GM19240 (cell line): ENCODE data around the gene AGRN.
"Not testable (repeated sequence)": the region's sequence is repeated elsewhere in the genome, so short reads cannot be mapped to it uniquely, and the experiment has no call there.

Experiments used
- DNase-seq: peaks from one replicate; pipeline ENCODE4 v3.0.0; 2011; ENCODE audit warnings: low spot score; ENCODE audit not compliant: insufficient read length

The AGRN gene

DNA sequence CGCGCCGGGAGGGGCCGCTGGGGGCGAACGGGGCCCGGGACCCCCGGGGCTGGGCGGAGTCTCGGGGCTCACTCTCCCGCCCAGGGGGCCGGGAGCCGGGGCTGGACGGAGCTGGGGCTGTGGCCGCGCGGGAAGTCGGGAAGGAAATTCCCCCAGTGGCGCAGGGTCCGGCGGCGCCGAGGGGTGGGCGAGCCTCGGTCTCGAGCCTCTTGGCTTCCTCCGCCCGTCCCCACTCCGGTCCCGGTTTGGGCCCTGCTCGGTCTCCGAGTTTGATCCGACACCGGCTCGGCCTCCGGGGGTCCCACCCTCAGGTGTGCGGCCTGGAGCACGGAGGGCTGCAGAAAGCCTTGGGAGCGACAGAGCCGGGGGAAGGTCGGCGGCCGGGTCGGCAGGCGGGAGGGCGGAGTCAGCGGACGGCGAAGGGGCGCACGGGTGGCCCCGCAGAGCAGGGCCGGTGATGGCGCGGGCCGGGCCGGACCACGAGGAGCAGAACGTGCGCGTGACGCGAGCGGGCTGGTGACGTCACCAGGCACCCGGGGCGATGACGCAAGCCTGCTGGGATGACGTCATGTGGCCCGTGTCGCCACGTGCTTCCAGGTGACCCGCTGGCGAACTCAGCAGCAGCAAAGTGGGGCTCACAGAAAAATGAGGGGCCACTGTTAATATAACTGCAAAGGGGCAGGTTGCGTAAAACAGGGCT is 19.4 kb upstream of the AGRN start:
- DNase-seq: peak; percentile 62

DNA sequence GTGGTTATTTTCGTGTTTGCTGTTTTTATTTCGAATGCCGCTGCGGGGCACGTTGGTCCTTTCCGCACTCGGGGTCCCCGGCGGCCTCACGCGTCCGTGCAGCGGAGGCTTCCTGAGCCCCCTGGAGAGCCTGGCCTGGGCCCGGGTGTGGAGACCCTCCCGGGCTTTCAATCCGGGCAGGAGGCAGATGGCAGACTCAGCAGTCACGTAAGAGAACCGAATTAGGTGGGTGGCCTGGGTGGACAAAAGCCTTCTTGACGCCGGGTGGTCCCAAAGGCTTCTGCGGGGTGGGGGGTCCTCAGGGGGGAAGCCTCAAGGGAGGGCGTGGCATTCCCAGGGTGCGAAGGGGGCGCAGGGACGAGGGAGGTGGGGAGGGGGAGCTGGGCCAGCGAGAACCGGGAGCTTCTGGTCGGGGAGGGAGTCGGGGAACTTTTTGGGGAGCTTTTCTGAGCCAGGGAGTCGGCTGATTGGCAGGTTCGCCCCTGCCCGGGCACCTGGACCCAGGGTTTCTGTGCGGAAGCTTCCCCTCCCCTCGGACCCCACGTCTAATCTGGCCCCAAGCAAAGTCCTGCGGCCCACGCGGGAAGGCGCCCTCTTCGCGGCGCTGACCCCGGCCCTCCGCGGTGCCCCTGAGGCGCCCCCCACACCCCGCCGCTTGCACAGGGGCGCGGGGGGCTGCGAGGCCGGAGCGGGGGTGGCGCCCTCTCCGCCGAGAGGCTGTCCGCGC is 18.7 kb upstream of the AGRN start:
- no peak for DNase-seq

DNA sequence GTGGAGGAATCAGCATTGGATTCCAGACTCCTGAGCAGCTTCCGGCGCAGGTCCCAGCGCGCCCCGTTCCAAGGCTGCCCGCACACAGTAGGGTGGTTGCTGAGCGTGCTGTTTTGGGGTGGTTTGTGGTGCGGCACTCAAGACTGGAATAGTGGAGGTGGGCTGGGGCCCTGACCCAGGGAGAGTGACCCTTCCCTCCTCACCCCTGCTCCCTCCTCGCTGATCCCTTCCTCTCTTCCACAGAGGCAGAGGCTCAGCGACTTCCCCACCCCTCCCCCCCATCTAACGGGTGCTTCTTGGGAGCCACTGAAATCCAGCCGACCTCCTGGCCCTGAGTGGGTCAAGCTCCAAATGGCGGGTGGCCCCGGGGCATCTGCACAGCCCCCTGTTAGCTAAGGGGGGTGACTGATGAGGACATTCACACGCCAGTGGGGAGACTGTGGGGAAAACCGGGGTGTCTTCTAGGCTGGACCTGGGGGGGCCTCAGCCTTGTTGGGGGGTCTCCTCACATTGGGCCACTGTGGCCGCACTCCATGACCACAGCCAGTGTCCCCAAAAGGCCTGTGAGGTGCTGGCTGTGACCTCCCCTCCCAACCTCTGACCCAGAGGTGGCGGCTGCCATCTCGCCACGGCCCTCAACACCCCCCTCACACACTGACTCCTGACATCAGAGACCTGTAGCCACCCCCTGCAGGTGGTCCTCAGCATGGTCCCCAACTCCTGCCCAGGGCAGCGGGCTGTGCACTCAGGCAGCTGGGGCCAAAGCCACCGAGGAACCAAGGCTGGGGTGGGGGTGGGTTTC is 16.1 kb upstream of the AGRN start:
- DNase-seq: no peak

DNA sequence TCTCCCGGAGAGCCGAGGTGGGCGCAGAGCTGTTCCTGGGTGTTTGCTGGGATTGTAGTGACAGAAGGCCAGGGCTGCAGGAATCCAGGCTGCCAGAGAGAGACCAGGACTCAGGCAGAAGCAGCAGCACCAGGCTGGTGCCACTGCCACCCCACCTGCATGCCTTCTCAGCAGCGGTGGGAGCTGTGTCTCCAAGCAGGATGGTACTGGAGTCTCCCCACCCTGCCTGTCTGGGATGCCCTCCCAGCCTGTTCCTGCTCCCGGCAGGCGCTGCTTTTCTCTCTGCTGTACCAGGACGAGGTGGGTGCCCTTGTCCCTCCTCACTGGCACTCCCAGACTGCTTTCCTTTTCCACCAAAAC is 15.5 kb upstream of the AGRN start:
- no peak for DNase-seq

DNA sequence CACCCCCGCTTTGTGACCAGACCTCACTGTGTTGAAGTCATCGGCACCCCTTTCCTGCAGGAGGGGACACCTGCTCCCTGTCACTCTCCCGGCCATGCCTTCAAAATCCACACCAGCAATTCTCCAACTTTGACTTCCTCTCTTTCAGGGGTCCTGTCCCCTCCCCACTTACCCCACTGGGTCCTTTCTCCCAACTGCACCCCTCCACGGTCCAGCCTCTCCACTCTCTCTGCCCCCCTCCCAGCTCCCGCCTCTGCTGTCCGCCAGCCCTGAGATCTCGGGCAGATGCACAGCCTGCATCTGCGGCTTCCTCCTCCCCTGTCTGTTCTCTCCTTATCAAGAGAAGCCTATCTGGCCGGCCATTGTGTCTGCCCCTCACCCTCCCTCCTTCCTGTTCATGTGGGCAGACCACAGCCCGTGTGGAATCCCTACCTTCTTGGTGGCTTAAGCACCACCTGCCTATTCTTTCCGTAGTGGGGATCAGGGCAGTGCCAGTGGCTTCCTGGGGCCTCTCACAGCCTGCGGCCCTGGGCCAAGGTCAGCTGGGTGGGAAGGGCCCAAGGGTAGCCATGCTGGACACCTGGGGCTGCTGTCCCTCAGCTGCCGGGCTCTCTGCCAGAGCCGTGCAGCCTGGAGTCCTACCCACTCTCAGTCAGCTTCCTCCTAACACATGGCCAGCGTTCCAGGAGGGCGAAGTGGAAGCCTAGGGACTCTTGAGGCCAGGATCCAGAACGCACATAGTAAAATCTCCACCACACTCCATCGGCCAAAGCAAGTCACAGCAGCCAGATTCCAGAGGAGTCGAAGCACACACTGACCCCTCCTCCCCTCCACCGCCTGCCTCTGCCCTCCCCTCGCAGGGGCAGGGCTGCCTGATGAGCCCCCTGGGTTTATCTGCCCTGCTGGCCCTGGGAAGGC is 14.9 kb upstream of the AGRN start:
- DNase-seq: no peak

DNA sequence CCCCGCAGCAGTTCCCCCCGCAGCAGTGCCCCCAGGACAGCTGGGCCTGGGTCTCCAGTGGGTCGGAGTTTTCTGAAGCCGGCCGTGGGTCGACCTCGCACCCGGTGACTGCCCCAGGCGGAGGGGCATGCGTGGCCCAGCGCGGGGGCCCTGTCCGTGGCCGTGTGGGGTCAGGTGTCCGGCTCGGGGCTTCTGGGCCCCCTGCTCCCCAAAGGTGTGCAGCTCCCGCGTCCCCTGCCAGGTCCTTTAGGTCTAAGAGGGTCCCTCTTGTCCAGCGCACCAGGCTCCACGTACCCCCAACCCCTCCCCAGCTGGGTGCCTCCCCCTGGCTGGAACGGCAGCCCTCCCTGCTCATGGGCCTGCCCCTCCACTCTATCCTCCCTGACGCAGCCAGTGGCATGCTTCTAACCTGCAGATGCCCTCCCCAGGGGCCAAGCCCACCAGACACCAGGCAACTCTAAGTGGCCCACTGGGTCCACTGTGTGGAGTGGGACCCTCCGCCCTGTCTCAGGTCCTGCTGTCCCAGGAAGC is 14.1 kb upstream of the AGRN start:
- no peak for DNase-seq

DNA sequence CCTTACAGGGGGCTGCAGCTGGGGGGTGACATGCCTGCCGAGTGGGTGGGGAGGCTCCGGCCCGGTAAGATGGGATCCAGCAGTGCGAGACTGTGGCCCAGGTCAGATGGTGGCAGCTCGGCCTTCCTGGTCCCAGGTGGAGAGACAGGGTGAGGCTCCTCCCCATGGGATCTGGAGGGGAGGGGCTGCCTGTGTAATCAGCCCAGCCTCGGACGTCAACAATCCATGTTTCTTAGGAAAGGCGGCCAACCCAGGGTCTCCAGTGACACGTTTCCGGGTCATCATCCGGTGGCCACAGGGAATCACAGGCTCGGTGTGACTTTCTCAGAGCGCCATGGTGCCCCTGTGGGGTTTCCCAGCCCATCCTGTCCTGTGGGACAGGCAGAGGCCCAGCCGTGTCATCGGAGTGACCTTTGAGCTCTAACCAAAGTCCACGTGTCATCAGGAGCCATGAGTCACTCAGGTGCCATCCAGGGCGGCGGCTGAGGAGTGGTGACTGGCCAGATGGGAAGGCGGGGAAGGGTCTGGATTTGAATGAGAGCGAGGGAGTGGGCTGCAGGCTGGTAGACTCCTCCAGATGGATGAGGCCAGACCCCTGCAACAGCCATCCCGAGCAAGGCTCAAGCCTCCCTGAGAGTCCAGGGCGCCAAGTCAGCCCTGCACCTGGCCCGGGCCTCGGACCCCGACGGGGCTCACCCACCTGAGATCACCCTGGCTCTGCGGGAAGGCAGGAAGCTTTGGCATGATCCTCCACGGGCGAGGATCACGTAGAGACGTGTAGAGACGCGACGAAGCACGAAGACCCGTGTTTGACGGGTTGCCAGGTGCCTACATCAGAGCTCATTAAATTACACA is 13.4 kb upstream of the AGRN start:
- no peak for DNase-seq

DNA sequence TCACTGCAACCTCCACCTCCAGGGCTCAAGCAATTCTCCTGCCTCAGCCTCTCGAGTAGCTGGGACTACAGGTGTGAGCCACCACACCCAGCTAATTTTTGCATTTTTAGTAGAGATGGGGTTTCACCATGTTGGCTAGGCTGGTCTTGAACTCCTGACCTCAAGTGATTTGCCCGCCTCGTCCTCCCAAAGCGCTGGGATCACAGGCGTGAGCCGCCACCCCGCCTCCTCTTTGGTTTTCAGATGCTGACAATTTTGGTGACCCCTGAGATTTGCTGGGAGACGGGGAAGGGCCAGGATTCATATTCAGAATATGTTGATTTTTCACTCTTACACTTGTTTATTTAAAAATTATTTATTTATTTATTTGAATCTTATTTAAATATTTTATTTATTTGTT is 9.8 kb upstream of the AGRN start:
- DNase-seq: not testable (repeated sequence)

DNA sequence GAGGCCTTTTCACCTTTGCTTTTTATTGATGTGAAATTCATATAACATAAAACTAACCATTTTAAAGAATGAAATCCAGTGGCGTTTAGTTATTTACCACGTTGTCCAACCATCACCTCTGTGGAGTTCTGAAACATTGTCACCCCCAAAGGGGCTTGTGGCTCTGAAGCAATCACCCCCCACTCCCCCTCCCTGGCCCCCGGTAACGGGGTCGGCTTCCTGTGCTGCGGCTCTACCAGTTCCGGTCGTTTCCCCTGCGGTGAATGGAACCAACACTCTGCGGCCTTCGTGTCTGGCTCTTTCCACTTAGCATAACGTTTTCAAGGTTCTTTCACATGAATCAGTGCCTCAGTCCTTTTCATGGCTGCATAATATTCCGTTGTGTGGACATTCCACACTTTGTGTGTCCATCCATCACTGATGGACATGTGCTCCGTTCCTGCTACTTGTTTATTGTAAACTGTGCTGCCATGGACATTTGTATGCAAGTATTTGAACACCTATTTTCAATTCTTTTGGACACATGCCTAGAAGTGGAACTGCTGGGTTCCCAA is 8.4 kb upstream of the AGRN start:
- DNase-seq: no peak

DNA sequence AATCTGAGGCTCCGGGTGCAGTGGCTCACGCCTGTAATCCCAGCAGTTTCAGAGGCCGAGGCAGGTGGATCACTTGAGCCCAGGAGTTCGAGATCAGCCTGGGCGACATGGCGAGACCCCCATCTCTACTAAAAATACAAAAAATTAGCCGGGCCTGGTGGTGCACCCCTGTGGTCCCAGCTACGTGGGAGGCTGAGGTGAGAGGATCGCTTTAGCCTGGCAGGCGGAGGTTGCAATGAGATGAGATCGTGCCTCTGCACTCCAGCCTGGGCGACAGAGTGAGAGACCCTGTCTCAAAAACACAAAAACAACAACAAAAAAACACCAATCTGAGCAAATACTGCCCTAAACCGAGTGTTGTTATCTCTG is 7.2 kb upstream of the AGRN start:
- not testable (repeated sequence) for DNase-seq

DNA sequence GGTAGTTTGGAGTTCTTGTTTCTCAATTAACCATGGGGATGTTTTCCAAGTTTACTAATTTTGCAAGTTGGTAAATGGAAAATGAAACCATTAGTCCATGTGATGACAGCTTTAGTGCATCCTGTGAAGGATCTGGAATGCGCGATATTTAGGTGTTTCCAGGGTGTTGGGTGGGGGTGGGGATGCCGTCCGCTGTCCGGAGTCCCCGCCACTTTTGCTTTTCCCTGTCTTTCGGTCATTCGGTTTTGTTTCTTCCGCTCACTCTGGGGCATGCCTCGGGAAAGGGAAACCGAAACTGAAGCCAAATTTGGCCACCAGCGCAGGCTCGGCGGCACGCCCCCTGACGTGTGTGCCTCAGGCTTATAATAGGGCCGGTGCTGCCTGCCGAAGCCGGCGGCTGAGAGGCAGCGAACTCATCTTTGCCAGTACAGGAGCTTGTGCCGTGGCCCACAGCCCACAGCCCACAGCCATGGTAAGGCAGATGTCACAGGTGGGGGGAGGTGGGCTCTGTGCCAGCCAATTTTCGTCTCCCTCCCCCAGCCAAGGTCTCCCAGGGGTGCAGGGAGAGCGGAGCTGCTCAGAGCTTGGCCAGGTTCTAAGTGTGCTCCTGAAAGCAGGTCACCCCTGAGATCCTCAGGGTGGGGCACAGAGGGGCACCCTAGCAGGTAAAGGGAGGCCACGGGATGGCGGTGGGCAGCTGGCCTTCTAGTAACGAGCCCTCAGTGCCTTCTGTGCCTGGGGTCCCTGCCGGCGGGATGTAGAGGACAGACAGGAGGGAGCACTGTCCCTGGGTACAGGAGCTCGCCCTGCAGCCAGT is 6.6 kb upstream of the AGRN start, which contains the start of gene ISG15:
TSS of gene ISG15 (plus strand) at position 393 of the 817 bp plus-strand sequence. CDS start at position 470, 77 bp downstream.
- peak; percentile 83 for DNase-seq

DNA sequence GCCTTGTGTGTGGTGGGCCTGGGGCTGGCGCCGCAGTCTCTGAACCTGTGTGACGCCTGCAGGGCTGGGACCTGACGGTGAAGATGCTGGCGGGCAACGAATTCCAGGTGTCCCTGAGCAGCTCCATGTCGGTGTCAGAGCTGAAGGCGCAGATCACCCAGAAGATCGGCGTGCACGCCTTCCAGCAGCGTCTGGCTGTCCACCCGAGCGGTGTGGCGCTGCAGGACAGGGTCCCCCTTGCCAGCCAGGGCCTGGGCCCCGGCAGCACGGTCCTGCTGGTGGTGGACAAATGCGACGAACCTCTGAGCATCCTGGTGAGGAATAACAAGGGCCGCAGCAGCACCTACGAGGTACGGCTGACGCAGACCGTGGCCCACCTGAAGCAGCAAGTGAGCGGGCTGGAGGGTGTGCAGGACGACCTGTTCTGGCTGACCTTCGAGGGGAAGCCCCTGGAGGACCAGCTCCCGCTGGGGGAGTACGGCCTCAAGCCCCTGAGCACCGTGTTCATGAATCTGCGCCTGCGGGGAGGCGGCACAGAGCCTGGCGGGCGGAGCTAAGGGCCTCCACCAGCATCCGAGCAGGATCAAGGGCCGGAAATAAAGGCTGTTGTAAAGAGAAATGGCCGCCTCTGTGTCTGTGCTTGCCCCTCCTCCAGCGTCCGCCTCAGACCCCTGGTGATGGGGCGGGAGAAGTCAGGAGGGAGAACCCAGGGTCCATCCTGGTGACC is 5.8 kb upstream of the AGRN start:
- no peak for DNase-seq

DNA sequence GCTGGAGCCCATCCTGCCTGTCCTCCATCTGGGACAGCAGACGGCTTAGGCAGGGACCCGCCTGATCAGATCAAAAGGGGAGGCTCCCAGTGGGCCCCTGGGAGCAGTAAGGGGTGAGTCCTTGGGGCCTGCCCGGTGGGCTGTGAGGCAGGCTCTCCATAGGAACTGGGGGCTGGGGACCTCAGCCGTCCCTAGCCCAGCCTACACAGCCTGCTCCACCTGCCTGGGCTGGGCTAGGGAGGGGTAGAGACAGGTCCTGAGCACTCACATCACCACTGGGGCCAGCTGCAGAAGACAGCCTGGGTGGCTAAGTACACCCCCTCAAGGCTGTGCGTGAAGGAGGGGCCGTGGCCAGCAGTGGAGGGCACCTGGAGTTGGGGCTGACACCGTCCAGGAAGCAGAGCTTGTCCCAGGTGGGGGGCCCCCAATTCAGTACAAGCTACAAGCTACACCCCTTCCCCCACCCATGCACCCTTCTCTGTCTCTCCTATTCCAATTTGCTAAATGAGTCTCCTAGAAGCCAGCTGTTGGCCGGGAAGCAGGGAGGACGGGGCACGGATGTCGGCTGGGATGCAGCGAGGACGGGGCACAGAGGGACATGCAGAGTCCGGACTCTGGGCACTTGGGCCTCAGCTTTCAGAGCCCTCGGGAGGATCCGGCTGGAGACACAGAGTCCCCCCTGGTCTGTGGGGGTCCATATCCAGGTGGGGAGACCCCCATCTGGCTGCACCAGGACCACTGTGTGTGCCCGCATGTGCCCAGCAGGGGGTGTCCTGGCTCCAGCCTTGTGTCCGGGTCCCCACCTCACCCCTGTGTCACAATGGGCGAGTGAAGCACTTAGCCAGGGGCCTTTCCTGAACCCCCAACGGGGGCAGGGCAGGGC is 4.9 kb upstream of the AGRN start:
- no peak for DNase-seq

DNA sequence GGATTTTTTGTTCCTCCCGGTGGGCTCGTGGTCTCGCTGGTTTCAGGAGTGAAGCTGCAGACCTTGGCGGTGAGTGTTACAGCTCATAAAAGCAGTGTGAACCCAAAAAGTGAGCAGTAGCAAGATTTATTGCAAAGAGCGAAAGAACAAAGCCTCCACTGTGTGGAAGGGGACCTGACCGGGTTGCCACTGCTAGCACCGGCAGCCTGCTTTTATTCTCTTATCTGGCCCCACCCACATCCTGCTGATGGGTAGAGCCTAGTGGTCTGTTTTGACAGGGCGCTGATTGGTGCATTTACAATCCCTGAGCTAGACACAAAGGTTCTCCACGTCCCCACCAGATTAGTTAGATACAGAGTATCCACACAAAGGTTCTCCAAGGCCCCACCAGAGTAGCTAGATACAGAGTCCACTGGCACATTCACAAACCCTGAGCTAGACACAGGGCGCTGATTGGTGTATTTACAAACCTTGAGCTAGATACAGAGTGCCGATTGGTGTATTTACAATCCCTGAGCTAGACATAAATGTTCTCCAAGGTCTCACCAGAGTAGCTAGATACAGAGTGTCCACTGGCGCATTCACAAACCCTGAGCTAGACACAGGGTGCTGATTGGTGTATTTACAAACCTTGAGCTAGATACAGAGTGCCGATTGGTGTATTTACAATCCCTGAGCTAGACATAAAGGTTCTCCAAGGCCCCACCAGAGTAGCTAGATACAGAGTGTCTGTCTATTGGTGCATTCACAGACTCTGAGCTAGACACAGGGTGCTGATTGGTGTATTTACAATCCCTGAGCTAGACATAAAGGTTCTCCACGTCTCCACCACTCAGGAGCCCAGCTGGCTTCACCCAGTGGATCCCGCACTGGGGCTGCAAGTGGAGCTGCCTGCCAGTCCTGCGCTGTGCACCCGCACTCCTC is 2.3 kb upstream of the AGRN start:
- not testable (repeated sequence) for DNase-seq

DNA sequence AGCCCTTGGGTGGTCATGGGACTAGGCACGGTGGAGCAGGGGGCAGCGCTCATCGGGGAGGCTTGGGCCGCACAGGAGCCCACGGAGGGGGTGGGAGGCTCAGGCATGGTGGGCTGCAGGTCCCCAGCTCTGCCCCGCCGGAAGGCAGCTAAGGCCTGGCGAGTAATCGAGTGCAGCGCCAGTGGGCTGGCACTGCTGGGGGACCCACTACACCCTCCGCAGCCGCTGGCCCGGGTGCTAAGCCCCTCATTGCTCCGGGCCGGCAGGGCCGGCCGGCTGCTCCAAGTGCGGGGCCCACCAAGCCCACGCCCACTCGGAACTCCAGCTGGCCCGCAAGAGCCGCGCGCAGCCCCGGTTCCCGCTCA is 1.6 kb upstream of the AGRN start:
- DNase-seq: not testable (repeated sequence)
